Right lobe of liver (tissue), 6 donors: ENCODE measurements around the gene RPS8. TPM values are rescaled to one million over a fixed set of nuclear protein-coding genes. Genes with fewer than 3 reads are reported as not detected.
"Not testable (repeated sequence)": the region's sequence is repeated elsewhere in the genome, so short reads cannot be mapped to it uniquely, and the experiment has no call there.

Experiments used
- ATAC-seq, 4 donors: fragments of 200-7000 bp; cut with Tn5 transposase; one replicate each; pipeline ENCODE4 v1.9.1; 2020; ENCODE audit warnings: mild to moderate bottlenecking in 4 of 4, moderate library complexity in 4 of 4
- DNase-seq, 3 donors: peaks; one replicate each; pipeline ENCODE4 v3.0.0-alpha.2; 2020
- H3K27ac ChIP-seq, 3 donors: fragments of 200-600 bp; one replicate each; pipeline ENCODE4 v1.8.0; 2022
- H3K27me3 ChIP-seq, 2 donors: fragments of 200-600 bp; one replicate each; pipeline ENCODE4 v1.8.0; 2022
- H3K36me3 ChIP-seq, 4 donors: fragments of 200-600 bp; sonication (generic) in 1 of 4; one replicate each; pipeline versions ENCODE4 v1.5.1 to v1.8.0; 2017 to 2022; ENCODE audit warnings: control low read depth in 1 of 4
- H3K4me1 ChIP-seq, 4 donors: fragments of 200-600 bp; sonication (generic) in 1 of 4; one replicate each; pipeline versions ENCODE4 v1.5.1 to v1.8.0; 2017 to 2022; ENCODE audit warnings: control low read depth in 1 of 4
- H3K4me3 ChIP-seq, 3 donors: fragments of 200-600 bp; one replicate each; pipeline ENCODE4 v1.8.0; 2022
- H3K9me3 ChIP-seq, 4 donors: fragments of 200-600 bp; sonication (generic) in 1 of 4; one replicate each; pipeline versions ENCODE4 v1.5.1 to v1.8.0; 2017 to 2022; ENCODE audit warnings: control low read depth in 1 of 4
- CTCF ChIP-seq, 4 donors: fragments of 200-600 bp in 3 of 4; fragments of 450-650 bp in 1 of 4; IDR thresholded peaks; one replicate each; pipeline versions ENCODE4 v1.5.1 to v1.8.0; 2016 to 2022; ENCODE audit warnings: antibody characterized with exemption in 4 of 4, mild to moderate bottlenecking in 2 of 4
- POLR2A ChIP-seq: fragments of 450-650 bp; IDR thresholded peaks from one replicate; pipeline ENCODE4 v1.6.1; 2017; ENCODE audit warnings: antibody characterized with exemption, mild to moderate bottlenecking
- WGBS: methylation state at CpG from one replicate; pipeline ENCODE4 v1.1.6; 2018; ENCODE audit warnings: low coverage, low lambda C conversion rate; ENCODE audit not compliant: insufficient coverage; ENCODE audit errors: missing lambda C conversion rate; 5-methylcytosine and 5-hydroxymethylcytosine counted together
- intact Hi-C, 2 donors: fragments of 100-400 bp; cut with DNase I; formaldehyde crosslinking; loops; one replicate each; pipeline versions ENCODE4 v1.11.2 to v1.14.1; 2022
- total RNA-seq, 6 experiments: library from RNA; depleted of rRNA in 2 of 6; stranded (reverse); fragments of >200 nt in 2 of 6; fragmentation: NEBNext Ultra II Directional in 3 of 6; extraction: Animal tissue kit (Norgen Biotek cat#: 25700) in 3 of 6; gene quantifications; one replicate each; pipeline versions ENCODE4 v1.1.0 to v1.2.4, GENCODE V29; 2016 to 2023
- donor health status: DM: no; HTN: yes; CAD: no.
- donor health status: DM: no; HTN: no; CAD: no.
- donor health status: DM: no; HTN: no; CAD: no.
- donor health status: DM: no; HTN: yes; CAD: no.
- donor health status: DM: no; HTN: yes; CAD: no.

The RPS8 gene
- total RNA-seq, 6 experiments from 2014 or later = 459 to 921 (median 519) TPM

GRCh38 chr1:44822981-44823451, 47.7 kb downstream of the RPS8 start:
- H3K27ac ChIP-seq = no peak overlapping the region
- H3K27me3 ChIP-seq = no peaks in the 10 kb centered on the region
- ATAC-seq (no peak), DNase-seq (peak in 1 of 3 donors; percentile 44)
- no peaks in the 10 kb centered on the region for H3K36me3 ChIP-seq
- 83% methylated on average over 1 of the region's 15 CpGs for WGBS
- intact Hi-C loops = no loop called here
- peaks cover 0 to 8% (median 0%) of the 10 kb centered on the region in 4 donors for H3K4me1 ChIP-seq
- TF ChIP-seq CTCF (IDR thresholded peaks at IDR 0.05) (no peak), POLR2A (no peak)
- no peaks in the 10 kb centered on the region for H3K9me3 ChIP-seq
- no peak overlapping the region for H3K4me3 ChIP-seq

DNA sequence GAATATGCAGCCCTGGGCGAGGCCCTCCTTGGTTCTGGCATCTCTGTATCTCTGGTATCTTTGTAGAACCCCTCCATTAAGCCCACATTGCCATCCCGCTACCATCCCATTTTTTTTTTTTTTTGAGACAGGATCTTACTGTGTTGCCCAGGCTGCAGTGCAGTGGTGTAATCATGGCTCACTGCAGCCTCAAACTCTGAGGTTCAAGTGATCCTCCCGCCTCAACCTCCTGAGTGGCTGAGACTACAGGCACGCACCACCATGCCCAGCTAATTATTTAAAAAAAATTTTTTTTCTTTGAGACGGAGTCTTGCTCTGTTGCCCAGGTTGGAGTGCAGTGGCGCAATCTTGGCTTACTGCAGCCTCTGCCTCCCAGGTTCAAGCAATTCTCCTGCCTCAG, 49.1 kb downstream of the RPS8 start:
- DNase-seq = peak in 1 of 3 donors; percentile 15
- H3K27me3 ChIP-seq, H3K27ac ChIP-seq, intact Hi-C loops, H3K4me3 ChIP-seq, H3K36me3 ChIP-seq, H3K9me3 ChIP-seq, ATAC-seq, H3K4me1 ChIP-seq: not testable (repeated sequence)
- WGBS = 82% methylated on average over 5 of the region's 6 CpGs

GRCh38 chr1:44826375-44827196, 51.2 kb downstream of the RPS8 start:
- no peaks in the 10 kb centered on the region for H3K36me3 ChIP-seq
- DNase-seq (peak in 2 of 3 donors; percentile 68 to 77), ATAC-seq (peak; percentile 63 to 84 (median 74))
- no peaks in the 10 kb centered on the region for H3K9me3 ChIP-seq
- intact Hi-C loops = loop anchor here in 1 of 2 donors (5.0 kb wide), 1 partner anchor 34 kb away; no protein-coding TSS in a partner anchor
- TF ChIP-seq POLR2A (no peak), CTCF (IDR thresholded peaks at IDR 0.05) (no peak)
- no peak overlapping the region for H3K4me3 ChIP-seq
- H3K4me1 ChIP-seq = no peaks in the 10 kb centered on the region
- no peaks in the 10 kb centered on the region for H3K27me3 ChIP-seq
- WGBS = 49% methylated on average over 7 of the region's 24 CpGs
- peak overlapping the region in 1 of 3 donors; percentile 28 for H3K27ac ChIP-seq

DNA sequence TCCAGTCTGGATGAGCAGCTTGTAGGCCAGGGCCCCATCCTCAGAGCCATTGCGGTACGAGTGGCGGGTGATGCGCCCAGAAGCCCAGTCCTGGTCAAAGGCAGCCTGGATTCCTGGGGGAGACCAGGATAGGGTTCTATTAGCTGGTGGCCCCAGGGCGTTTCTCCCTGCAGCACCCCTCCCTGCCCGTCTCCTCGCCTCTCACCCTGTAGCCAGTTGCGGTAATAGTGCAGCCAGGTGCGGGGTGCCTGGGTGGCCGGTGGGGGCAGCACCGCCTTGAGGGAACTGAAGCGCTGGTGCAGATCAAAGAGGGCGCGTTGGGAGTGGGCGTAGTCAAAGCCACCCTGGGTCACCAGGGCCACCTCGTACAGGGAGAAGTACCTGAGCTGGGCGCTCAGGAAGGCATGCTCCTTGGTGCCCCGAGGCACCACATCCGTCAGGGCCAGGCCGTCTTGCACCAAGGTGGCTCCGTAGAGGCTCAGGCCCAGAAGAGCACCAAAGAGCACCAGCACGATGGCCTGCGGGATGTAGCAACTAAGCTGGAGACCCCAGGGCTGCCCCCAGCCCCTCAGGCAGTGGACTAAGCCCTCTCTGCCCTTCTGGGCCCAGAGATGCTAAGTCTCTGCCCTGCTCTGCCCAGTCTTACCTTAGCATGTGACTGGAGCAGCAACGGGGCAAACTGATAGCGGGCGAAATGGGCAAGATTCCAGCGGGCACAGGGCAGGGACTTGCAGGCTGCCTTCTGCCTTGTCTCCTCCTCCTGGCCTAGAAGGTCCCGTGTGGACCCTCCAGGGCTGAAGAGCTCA, 52.1 kb downstream of the RPS8 start:
- no peak overlapping the region for H3K4me3 ChIP-seq
- no peaks in the 10 kb centered on the region for H3K4me1 ChIP-seq
- WGBS = 0% methylated on average over 1 of the region's 28 CpGs
- intact Hi-C loops = loop anchor here in 1 of 2 donors (5.0 kb wide), 1 partner anchor 35 kb away; no protein-coding TSS in a partner anchor
- peak in 1 of 3 donors; percentile 50 for DNase-seq
- H3K27me3 ChIP-seq = no peaks in the 10 kb centered on the region
- no peak overlapping the region for H3K27ac ChIP-seq
- TF ChIP-seq POLR2A (no peak), CTCF (IDR thresholded peaks at IDR 0.05) (no peak)
- no peak for ATAC-seq
- no peaks in the 10 kb centered on the region for H3K9me3 ChIP-seq
- H3K36me3 ChIP-seq = no peaks in the 10 kb centered on the region
